ENCODE results near the gene RARA.
"Not testable (repeated sequence)": the region's sequence is repeated elsewhere in the genome, so short reads cannot be mapped to it uniquely, and the experiment has no call there.

Gene RARA

GRCh38 chr17:40373999-40374398, 65.0 kb downstream of the RARA start:
- no peaks in the 10 kb centered on the region for H3K27me3 ChIP-seq (ENCODE audit: control insufficient read depth, insufficient read depth, low read length)
- no peaks in the 10 kb centered on the region for H3K36me3 ChIP-seq (ENCODE audit: control insufficient read depth, insufficient read depth, low read length)
- H3K9me3 ChIP-seq (ENCODE audit: control insufficient read depth, low read length): no peaks in the 10 kb centered on the region
- H3K9ac ChIP-seq (ENCODE audit: low read length): no peak overlapping the region
- peaks cover 8% of the 10 kb centered on the region for H3K4me1 ChIP-seq (ENCODE audit: control insufficient read depth, insufficient read depth, low read length)
- H3K4me3 ChIP-seq (ENCODE audit: low read length): no peak overlapping the region

- Histone ChIP-seq H3K27me3 (ENCODE audit: control insufficient read depth, insufficient read depth, low read length) (no peaks in the 10 kb centered on the region), H3K36me3 (ENCODE audit: control insufficient read depth, insufficient read depth, low read length) (no peaks in the 10 kb centered on the region), H3K9ac (ENCODE audit: low read length) (no peak overlapping the region), H3K4me1 (ENCODE audit: control insufficient read depth, insufficient read depth, low read length) (peaks cover 8% of the 10 kb centered on the region), H3K4me3 (ENCODE audit: low read length) (no peak overlapping the region), H3K9me3 (ENCODE audit: control insufficient read depth, low read length) (no peaks in the 10 kb centered on the region)
Measured at GRCh38 chr17:40374821-40375498, 66.0 kb downstream of the RARA start.

DNA sequence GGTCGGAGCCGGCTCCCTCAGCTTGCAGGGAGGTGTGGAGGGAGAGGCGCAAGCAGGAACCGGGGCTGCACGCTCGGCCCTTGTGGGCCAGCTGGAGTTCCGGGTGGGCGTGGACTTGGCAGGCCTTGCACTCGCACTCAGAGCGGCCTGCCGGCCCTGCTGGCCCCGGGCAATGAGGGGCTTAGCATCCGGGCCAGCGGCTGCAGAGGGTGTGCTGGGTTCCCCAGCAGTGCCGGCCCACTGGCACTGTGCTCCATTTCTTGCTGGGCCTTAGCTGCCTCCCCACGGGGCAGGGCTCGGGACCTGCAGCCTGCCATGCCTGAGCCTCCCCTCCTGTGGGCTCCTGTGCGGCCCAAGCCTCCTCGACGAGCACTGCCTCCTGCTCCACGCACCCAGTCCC, 66.8 kb downstream of the RARA start:
- H3K36me3 ChIP-seq (ENCODE audit: control insufficient read depth, insufficient read depth, low read length); H3K4me3 ChIP-seq (ENCODE audit: low read length); H3K27me3 ChIP-seq (ENCODE audit: control insufficient read depth, insufficient read depth, low read length); H3K9ac ChIP-seq (ENCODE audit: low read length); H3K9me3 ChIP-seq (ENCODE audit: control insufficient read depth, low read length); H3K4me1 ChIP-seq (ENCODE audit: control insufficient read depth, insufficient read depth, low read length): not testable (repeated sequence)

DNA sequence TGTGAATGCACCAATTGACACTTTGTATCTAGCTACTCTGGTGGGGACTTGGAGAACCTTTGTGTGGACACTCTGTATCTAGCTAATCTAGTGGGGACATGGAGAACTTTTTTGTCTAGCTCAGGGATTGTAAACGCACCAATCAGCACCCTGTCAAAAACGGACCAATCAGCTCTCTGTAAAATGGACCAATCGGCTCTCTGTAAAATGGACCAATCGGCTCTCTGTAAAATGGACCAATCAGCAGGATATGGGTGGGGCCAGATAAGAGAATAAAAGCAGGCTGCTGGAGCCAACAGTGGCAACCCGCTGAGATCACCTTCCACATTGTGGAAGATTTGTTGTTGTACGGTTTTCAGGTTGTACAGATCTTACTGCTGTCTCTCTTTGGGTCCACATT, 67.6 kb downstream of the RARA start:
- not testable (repeated sequence) for H3K36me3 ChIP-seq (ENCODE audit: control insufficient read depth, insufficient read depth, low read length); H3K9me3 ChIP-seq (ENCODE audit: control insufficient read depth, low read length); H3K27me3 ChIP-seq (ENCODE audit: control insufficient read depth, insufficient read depth, low read length); H3K4me3 ChIP-seq (ENCODE audit: low read length); H3K4me1 ChIP-seq (ENCODE audit: control insufficient read depth, insufficient read depth, low read length); H3K9ac ChIP-seq (ENCODE audit: low read length)

GRCh38 chr17:40377832-40378231, 68.9 kb downstream of the RARA start:
- Histone ChIP-seq H3K9ac (ENCODE audit: low read length) (no peak overlapping the region), H3K4me3 (ENCODE audit: low read length) (no peak overlapping the region)

GRCh38 chr17:40378966-40379365, 70.0 kb downstream of the RARA start:
- no peak overlapping the region for H3K4me3 ChIP-seq (ENCODE audit: low read length)
- no peaks in the 10 kb centered on the region for H3K36me3 ChIP-seq (ENCODE audit: control insufficient read depth, insufficient read depth, low read length)
- H3K4me1 ChIP-seq (ENCODE audit: control insufficient read depth, insufficient read depth, low read length): peaks cover 4% of the 10 kb centered on the region
- no peaks in the 10 kb centered on the region for H3K9me3 ChIP-seq (ENCODE audit: control insufficient read depth, low read length)
- no peaks in the 10 kb centered on the region for H3K27me3 ChIP-seq (ENCODE audit: control insufficient read depth, insufficient read depth, low read length)
- H3K9ac ChIP-seq (ENCODE audit: low read length): no peak overlapping the region

More at GRCh38 chr17:40377832-40378231, 68.9 kb downstream of the RARA start:
- no peaks in the 10 kb centered on the region for H3K9me3 ChIP-seq (ENCODE audit: control insufficient read depth, low read length)
- H3K27me3 ChIP-seq (ENCODE audit: control insufficient read depth, insufficient read depth, low read length): no peaks in the 10 kb centered on the region
- no peaks in the 10 kb centered on the region for H3K36me3 ChIP-seq (ENCODE audit: control insufficient read depth, insufficient read depth, low read length)
- H3K4me1 ChIP-seq (ENCODE audit: control insufficient read depth, insufficient read depth, low read length): peaks cover 8% of the 10 kb centered on the region

GRCh38 chr17:40382251-40382650, 73.3 kb downstream of the RARA start:
- no peak overlapping the region for H3K9ac ChIP-seq (ENCODE audit: low read length)
- no peaks in the 10 kb centered on the region for H3K9me3 ChIP-seq (ENCODE audit: control insufficient read depth, low read length)
- no peaks in the 10 kb centered on the region for H3K4me1 ChIP-seq (ENCODE audit: control insufficient read depth, insufficient read depth, low read length)
- H3K36me3 ChIP-seq (ENCODE audit: control insufficient read depth, insufficient read depth, low read length): no peaks in the 10 kb centered on the region
- H3K4me3 ChIP-seq (ENCODE audit: low read length): no peak overlapping the region
- H3K27me3 ChIP-seq (ENCODE audit: control insufficient read depth, insufficient read depth, low read length): no peaks in the 10 kb centered on the region

DNA sequence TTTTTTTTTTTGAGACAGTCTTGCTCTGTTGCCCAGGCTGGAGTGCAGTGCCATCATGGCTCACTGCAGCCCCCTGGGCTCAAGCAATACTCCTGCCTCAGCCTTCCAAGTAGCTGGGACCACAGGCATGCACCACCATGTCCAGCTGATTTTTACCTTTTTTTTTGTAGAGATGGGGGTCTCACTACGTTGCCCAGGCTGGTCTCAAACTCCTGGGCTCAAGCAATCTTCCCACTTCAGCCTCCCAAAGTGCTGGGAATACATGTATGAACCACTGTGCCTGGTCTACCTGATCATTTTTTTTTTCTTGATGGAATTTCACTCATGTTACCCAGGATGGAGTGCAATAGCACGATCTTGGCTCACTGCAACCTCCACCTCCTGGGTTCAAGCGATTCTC, 77.6 kb downstream of the RARA start:
- H3K4me1 ChIP-seq (ENCODE audit: control insufficient read depth, insufficient read depth, low read length); H3K36me3 ChIP-seq (ENCODE audit: control insufficient read depth, insufficient read depth, low read length); H3K9ac ChIP-seq (ENCODE audit: low read length); H3K27me3 ChIP-seq (ENCODE audit: control insufficient read depth, insufficient read depth, low read length); H3K4me3 ChIP-seq (ENCODE audit: low read length); H3K9me3 ChIP-seq (ENCODE audit: control insufficient read depth, low read length): not testable (repeated sequence)

DNA sequence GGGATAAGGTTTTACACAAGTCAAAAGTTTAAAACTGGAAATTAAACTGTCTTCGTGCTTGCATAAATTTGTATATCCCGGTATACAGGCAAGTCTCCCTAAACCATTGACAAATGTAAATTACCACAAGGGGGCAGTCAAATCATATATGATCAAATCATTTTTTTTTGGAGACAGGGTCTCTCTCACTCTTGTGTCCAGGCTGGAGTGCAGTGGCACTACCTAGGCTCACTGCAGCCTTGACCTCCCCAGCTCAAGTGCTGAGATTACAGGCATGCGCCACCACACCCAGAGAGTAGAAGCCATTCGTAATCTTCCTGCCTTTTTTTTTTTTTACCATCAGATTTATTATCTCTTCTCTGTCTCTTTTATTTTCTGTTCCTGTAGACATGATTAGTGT, 90.2 kb downstream of the RARA start:
- Histone ChIP-seq H3K4me1 (ENCODE audit: control insufficient read depth, insufficient read depth, low read length) (no peaks in the 10 kb centered on the region), H3K4me3 (ENCODE audit: low read length) (no peak overlapping the region), H3K27me3 (ENCODE audit: control insufficient read depth, insufficient read depth, low read length) (no peaks in the 10 kb centered on the region), H3K9me3 (ENCODE audit: control insufficient read depth, low read length) (no peaks in the 10 kb centered on the region), H3K36me3 (ENCODE audit: control insufficient read depth, insufficient read depth, low read length) (no peaks in the 10 kb centered on the region), H3K9ac (ENCODE audit: low read length) (no peak overlapping the region)

- Histone ChIP-seq H3K9ac (ENCODE audit: low read length) (no peak overlapping the region), H3K27me3 (ENCODE audit: control insufficient read depth, insufficient read depth, low read length) (no peaks in the 10 kb centered on the region), H3K36me3 (ENCODE audit: control insufficient read depth, insufficient read depth, low read length) (no peaks in the 10 kb centered on the region), H3K4me3 (ENCODE audit: low read length) (no peak overlapping the region), H3K9me3 (ENCODE audit: control insufficient read depth, low read length) (no peaks in the 10 kb centered on the region), H3K4me1 (ENCODE audit: control insufficient read depth, insufficient read depth, low read length) (no peaks in the 10 kb centered on the region)
Measured at GRCh38 chr17:40402668-40403067, 93.7 kb downstream of the RARA start.

GRCh38 chr17:40404003-40404402, 95.0 kb downstream of the RARA start:
- H3K27me3 ChIP-seq (ENCODE audit: control insufficient read depth, insufficient read depth, low read length): no peaks in the 10 kb centered on the region
- no peaks in the 10 kb centered on the region for H3K4me1 ChIP-seq (ENCODE audit: control insufficient read depth, insufficient read depth, low read length)
- H3K9ac ChIP-seq (ENCODE audit: low read length): no peak overlapping the region
- no peaks in the 10 kb centered on the region for H3K36me3 ChIP-seq (ENCODE audit: control insufficient read depth, insufficient read depth, low read length)
- H3K9me3 ChIP-seq (ENCODE audit: control insufficient read depth, low read length): no peaks in the 10 kb centered on the region
- no peak overlapping the region for H3K4me3 ChIP-seq (ENCODE audit: low read length)

Measured in mucosa of stomach (tissue), 1 donor.